ENCODE measurements around the gene ELFN1. TPM values are rescaled to one million over a fixed set of nuclear protein-coding genes. Genes with fewer than 3 reads are reported as not detected.

Gene ELFN1
- total and polyA plus RNA-seq, 10 of the 15 experiments (the other 5 are each of a cell fraction or from before 2014, with no cell fraction given): 0.04 TPM; not detected in 9

- ChIA-PET POLR2A (no interaction called here), CTCF (no interaction called here), RAD21 (ENCODE audit: unreplicated experiment) (interaction anchor here (0.5 kb wide), 1 partner anchor 180 kb away, joined by 3 read pairs; no protein-coding TSS in a partner anchor), SMC1A (ENCODE audit: uncharacterized antibody, unreplicated experiment) (no interaction called here)
- in situ Hi-C loops (cut with MboI) (no loop called here), intact Hi-C loops (cut with micrococcal nuclease; ENCODE audit: unreplicated experiment) (no loop called here)
- Histone ChIP-seq H3K4me1 (ENCODE audit: control insufficient read depth, insufficient read depth, low read length) (no peaks in the 10 kb centered on the region), H3K9ac (ENCODE audit: control insufficient read depth, insufficient read depth, low read length) (no peak overlapping the region), H4K20me1 (ENCODE audit: control insufficient read depth, insufficient read depth) (no peaks in the 10 kb centered on the region), H3K4me3 (no peak overlapping the region), H3K79me2 (ENCODE audit: control insufficient read depth, insufficient read depth, low read length) (no peaks in the 10 kb centered on the region), H3K4me2 (ENCODE audit: control insufficient read depth, insufficient read depth) (no peak overlapping the region), H3K27me3 (replicated peaks in 1 of 2; ENCODE audit: control insufficient read depth in 2 of 2, insufficient read depth in 2 of 2, low read length in 1 of 2) (no peaks in the 10 kb centered on the region), H3K9me3 (replicated peaks; ENCODE audit: control insufficient read depth, insufficient read depth, low read length) (no peaks in the 10 kb centered on the region; the same call in 2 of the 3 replicates), H3K27ac (ENCODE audit: control insufficient read depth, insufficient read depth) (no peak overlapping the region), H3K36me3 (ENCODE audit: control insufficient read depth in 2 of 2, insufficient read depth in 2 of 2, low read length in 1 of 2) (no peaks in the 10 kb centered on the region), H2AFZ (ENCODE audit: control insufficient read depth, low read depth, low read length) (no peak overlapping the region)
- no TSS peak for BruUV-seq (replicated peaks)
- ATAC-seq: no peak
- WGBS (ENCODE audit: insufficient coverage, insufficient replicate concordance, low lambda C conversion rate, missing lambda C conversion rate): 71% methylated on average over 36 of the region's 38 CpGs
- FAIRE-seq: no peak
- DNase-seq (ENCODE audit: low read depth, low spot score): no peak
- TF ChIP-seq ATF2 (IDR thresholded peaks at IDR 0.05; ENCODE audit: low read length) (no peak), SMC3 (IDR thresholded peaks at IDR 0.05; ENCODE audit: borderline replicate concordance, low read length) (no peak), TBL1XR1 (IDR thresholded peaks at IDR 0.05; ENCODE audit: low read depth, low read length) (no peak), SUZ12 (IDR thresholded peaks at IDR 0.05; ENCODE audit: unreplicated experiment) (no peak), E2F4 (IDR thresholded peaks at IDR 0.05; ENCODE audit: low read depth, low read length) (no peak), CREM (IDR thresholded peaks at IDR 0.05; ENCODE audit: low read depth) (no peak), RB1 (IDR thresholded peaks at IDR 0.05; ENCODE audit: borderline replicate concordance) (no peak), HSF1 (IDR thresholded peaks at IDR 0.05; ENCODE audit: low read depth, low read length) (no peak), GATAD2B (conservative IDR thresholded peaks at IDR 0.05; ENCODE audit: low read depth) (no peak), CEBPZ (IDR thresholded peaks at IDR 0.05; ENCODE audit: low read depth, low read length) (no peak), BCL3 (IDR thresholded peaks at IDR 0.05; ENCODE audit: borderline replicate concordance, insufficient read depth, low read depth, low read length, poor library complexity, severe bottlenecking) (no peak), KAT2A (conservative IDR thresholded peaks at IDR 0.05; ENCODE audit: control insufficient read depth, low read depth, low read length) (no peak)
These were observed 77.1 kb downstream of the ELFN1 start for GRCh38 chr7:1747004-1747801.

Measured in GM12878 (cell line).